Occipital lobe (tissue), 2 donors: ENCODE measurements around the gene SGSH. TPM values are rescaled to one million over a fixed set of nuclear protein-coding genes. Genes with fewer than 3 reads are reported as not detected.
"Not testable (repeated sequence)": the region's sequence is repeated elsewhere in the genome, so short reads cannot be mapped to it uniquely, and the experiment has no call there.

ENCODE experiments used
- DNase-seq: peaks from one replicate; lab custom pipeline; 2025; lab: John Stamatoyannopoulos, UW
- total RNA-seq: library from RNA; depleted of rRNA; stranded (reverse); fragments of >200 nt; gene quantifications from one replicate; pipeline ENCODE4 v1.2.3, GENCODE V29; 2014

The SGSH gene
- total RNA-seq, 1 donor from 2014 or later: 1.9 TPM

- DNase-seq: no peak
Observed at GRCh38 chr17:80253631-80254395, 33.7 kb upstream of the SGSH start.

GRCh38 chr17:80252871-80253270 is 32.7 kb upstream of the SGSH start:
- no peak for DNase-seq

- no peak for DNase-seq
Observed at GRCh38 chr17:80251966-80252365, 31.8 kb upstream of the SGSH start.

GRCh38 chr17:80248894-80249710 is 29.0 kb upstream of the SGSH start:
- no peak for DNase-seq

GRCh38 chr17:80248001-80248893 is 28.1 kb upstream of the SGSH start:
- no peak for DNase-seq

- no peak for DNase-seq
Observed at GRCh38 chr17:80247561-80247960, 27.4 kb upstream of the SGSH start.

GRCh38 chr17:80246726-80247125 is 26.6 kb upstream of the SGSH start:
- DNase-seq: no peak

- DNase-seq: no peak
Observed at GRCh38 chr17:80246266-80246681, 26.1 kb upstream of the SGSH start.

- no peak for DNase-seq
Observed at GRCh38 chr17:80245566-80246265, 25.6 kb upstream of the SGSH start.

GRCh38 chr17:80244871-80245509 is 24.9 kb upstream of the SGSH start:
- DNase-seq: no peak

- DNase-seq: not testable (repeated sequence)
Observed at GRCh38 chr17:80244448-80244847, 24.3 kb upstream of the SGSH start.

- no peak for DNase-seq
Observed at GRCh38 chr17:80243526-80244433, 23.6 kb upstream of the SGSH start.

GRCh38 chr17:80242505-80242904 is 22.4 kb upstream of the SGSH start:
- DNase-seq: no peak

GRCh38 chr17:80237386-80237785 is 17.3 kb upstream of the SGSH start:
- no peak for DNase-seq

GRCh38 chr17:80236911-80237310 is 16.8 kb upstream of the SGSH start:
- DNase-seq: no peak

- no peak for DNase-seq
Observed at GRCh38 chr17:80233202-80233601, 13.1 kb upstream of the SGSH start.

- DNase-seq: no peak
Observed at GRCh38 chr17:80232438-80232837, 12.3 kb upstream of the SGSH start.

GRCh38 chr17:80229011-80229410 is 8.9 kb upstream of the SGSH start:
- no peak for DNase-seq

- no peak for DNase-seq
Observed at GRCh38 chr17:80228477-80228876, 8.3 kb upstream of the SGSH start.

- no peak for DNase-seq
Observed at GRCh38 chr17:80227666-80228065, 7.5 kb upstream of the SGSH start.
